C4-2B (cell line): ENCODE data around the gene CELSR1.

ENCODE experiments used
- H3K27ac ChIP-seq: fragments of 450-650 bp; 2 replicates; pipeline ENCODE4 v1.5.1; 2017
- ZFX ChIP-seq: fragments of 450-650 bp; IDR thresholded peaks from 2 replicates; pipeline ENCODE4 v1.6.1; 2017
- TF ChIP-seq, protein P1 (sequence below): fragments of 450-650 bp; conservative IDR thresholded peaks from 2 replicates; pipeline ENCODE4 v1.5.1; 2017; ENCODE audit warnings: mild to moderate bottlenecking

Gene CELSR1

DNA sequence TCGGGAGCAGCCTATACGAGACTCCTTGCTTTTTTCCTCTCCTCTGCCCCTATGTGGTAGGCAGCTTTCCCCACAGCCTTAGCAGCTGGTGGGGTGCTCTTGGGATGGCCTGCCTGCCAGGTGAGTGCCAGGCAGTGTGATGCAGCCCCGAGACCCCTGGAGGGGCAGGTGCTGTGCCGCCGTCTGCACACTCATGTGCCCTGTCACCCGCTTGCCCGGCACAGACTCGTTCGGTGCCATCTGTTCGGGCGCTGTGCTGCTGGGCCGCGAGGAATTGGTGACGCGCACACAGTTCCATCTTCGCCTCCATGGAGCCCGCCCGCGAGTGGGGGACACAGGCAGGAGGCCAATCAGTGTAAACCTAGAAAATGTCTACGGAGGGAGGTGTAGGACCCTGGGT lies 186.8 kb downstream of the CELSR1 start:
- TF ChIP-seq, protein P1, sequence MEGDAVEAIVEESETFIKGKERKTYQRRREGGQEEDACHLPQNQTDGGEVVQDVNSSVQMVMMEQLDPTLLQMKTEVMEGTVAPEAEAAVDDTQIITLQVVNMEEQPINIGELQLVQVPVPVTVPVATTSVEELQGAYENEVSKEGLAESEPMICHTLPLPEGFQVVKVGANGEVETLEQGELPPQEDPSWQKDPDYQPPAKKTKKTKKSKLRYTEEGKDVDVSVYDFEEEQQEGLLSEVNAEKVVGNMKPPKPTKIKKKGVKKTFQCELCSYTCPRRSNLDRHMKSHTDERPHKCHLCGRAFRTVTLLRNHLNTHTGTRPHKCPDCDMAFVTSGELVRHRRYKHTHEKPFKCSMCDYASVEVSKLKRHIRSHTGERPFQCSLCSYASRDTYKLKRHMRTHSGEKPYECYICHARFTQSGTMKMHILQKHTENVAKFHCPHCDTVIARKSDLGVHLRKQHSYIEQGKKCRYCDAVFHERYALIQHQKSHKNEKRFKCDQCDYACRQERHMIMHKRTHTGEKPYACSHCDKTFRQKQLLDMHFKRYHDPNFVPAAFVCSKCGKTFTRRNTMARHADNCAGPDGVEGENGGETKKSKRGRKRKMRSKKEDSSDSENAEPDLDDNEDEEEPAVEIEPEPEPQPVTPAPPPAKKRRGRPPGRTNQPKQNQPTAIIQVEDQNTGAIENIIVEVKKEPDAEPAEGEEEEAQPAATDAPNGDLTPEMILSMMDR, result no peak
- no peak for TF ChIP-seq ZFX
- no peak overlapping the region for H3K27ac ChIP-seq

DNA sequence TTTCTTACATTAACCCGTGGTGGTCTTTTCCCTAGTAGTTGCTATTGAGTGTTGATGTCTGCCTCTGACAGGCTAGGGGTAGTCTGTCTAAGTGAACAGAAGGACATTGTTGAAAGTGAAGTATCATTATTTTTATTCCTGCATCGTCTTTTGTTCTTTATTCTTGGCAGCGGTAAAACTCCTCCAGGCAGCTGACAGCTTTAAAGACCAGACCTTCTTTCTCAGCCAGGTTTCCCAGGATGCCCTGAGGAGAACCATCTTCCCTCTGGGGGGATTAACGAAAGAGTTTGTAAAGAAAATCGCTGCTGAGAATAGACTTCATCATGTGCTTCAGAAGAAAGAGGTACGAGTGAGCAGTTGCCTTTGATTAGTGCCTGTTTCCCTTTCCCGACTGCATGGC lies 187.3 kb downstream of the CELSR1 start:
- TF ChIP-seq, protein P1, result no peak
- no peak for TF ChIP-seq ZFX

DNA sequence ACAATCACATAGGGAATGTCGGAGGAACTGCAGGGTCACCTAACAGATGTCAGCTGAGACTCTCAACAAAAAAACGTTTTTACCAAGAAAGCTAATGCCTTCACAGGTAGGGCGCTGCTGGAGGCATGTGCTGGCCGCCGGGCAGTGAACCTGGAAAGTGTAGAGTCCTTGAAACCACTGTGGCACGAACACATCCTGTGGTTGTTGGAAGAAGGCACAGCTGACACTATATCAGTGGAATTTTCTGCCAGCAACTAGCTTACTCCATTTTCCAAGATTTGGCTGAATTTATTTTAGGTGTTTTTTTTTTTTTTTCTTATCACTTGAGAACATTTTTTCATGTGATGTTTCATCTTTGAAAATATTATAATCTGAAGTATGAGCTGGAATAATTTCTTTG lies 187.7 kb downstream of the CELSR1 start:
- TF ChIP-seq, protein P1, result no peak
- TF ChIP-seq ZFX, result no peak
- H3K27ac ChIP-seq, result no peak overlapping the region

More for the DNA sequence above, 187.3 kb downstream of the CELSR1 start:
- H3K27ac ChIP-seq, result no peak overlapping the region

DNA sequence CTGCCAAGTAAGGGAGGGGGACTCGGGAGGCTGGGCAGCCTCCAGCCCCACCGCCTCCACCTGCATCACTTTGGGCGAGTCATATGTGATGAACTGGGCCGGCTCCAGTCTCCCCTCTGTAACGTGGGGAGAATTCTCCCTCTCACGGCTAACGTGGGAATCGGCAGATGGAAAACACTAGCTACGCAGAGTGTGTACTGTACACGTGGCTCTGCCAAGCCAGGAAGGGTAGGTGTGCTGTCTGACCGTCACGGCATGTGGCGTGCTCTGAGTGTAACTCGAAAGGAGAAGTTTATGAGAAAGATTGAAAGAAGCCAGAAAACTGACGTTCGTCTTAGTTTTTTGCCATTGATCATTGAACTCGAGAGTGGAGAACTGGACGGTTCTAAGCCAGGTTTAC lies 188.2 kb downstream of the CELSR1 start:
- TF ChIP-seq, protein P1, result no peak
- TF ChIP-seq ZFX, result no peak
- no peak overlapping the region for H3K27ac ChIP-seq

DNA sequence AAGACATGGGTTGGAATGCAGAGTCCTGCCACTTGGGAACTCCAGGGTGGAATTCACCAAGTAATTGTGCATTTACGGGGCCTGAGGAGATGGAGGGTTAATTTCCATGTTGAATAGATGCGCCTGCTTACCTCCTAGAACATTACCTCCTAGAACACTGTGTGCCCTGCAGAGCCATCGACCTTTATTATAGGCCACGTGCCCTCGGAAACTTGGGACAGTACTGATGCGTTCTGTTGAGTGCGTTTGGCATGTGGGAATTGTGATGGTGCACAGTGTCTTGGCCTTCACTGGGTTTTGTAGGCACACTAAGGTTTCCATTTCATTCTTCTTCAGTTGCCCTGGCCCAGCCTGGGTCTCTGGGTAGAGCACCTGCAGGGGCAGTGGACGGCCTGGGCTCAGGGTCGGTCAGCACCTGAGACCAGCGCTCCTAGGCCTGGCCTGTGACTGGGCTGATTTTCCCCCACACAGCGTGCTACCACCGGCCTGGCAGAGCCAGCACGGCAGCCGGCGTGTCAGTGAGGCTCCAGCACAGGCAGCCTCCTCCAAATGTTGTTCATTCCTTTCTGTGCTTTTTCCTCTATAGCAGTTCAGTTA lies 189.2 kb downstream of the CELSR1 start:
- TF ChIP-seq, protein P1, result no peak
- no peak for TF ChIP-seq ZFX
- H3K27ac ChIP-seq, result no peak overlapping the region

DNA sequence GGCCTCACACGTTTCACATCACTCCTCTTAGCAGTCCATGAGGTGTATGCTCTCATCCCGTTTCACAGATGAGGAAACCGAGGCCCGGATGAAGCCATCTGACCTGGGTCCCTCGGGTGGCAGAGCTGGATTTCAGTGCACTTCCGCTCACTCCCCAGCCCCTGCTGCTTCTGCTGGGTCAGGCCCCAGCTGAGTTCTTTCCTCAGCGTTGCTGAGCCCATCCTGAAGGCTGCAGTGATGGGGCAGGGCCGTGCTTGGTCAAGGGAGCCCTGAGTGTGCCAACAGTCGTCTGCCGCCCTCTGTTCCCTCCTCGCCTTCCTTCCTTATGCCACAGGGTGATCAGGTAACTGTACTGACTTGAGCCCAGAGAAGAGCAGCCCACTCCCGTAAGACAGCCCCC lies 189.8 kb downstream of the CELSR1 start:
- TF ChIP-seq, protein P1, result no peak
- no peak for TF ChIP-seq ZFX

DNA sequence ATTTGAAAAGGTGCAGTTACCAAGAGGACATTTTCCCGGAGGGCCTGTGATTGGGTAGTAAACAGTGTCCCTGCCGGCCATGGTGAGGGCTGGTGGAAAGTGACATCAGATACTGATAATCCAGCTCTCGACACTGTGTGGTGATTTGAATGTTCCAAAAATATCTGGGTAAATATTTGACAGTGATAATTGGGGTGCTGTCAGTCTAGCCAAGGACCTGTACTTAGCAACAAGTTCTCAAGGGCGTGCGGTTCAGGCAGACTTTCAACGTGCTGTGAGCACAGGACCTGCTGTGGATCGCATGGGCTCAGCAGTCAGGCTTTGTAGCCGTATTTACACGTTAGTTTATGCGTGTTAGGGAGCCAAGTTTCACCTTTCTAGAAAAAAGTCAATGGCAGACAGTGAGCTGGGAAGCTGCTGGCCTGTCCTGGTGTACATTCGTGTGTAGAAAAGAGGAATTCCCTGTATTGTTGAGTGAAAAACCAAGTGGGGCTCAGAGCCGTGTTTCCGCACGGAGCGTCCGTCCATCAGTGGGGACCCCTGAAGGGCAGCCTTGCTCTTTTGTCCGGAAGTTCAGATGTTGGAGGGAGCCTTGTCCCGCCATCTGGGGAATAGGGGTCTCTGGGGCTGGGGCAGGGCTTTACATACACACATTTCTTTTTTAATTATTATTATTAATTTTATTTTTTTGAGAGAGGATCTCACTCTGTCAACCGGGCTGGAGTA lies 190.6 kb downstream of the CELSR1 start:
- H3K27ac ChIP-seq, result no peak overlapping the region
- TF ChIP-seq ZFX, result no peak
- TF ChIP-seq, protein P1, result no peak

More for the DNA sequence above, 189.8 kb downstream of the CELSR1 start:
- H3K27ac ChIP-seq, result no peak overlapping the region
